ENCODE measurements around the gene VPS4A.
"Not testable (repeated sequence)": the region's sequence is repeated elsewhere in the genome, so short reads cannot be mapped to it uniquely, and the experiment has no call there.

The VPS4A gene

GRCh38 chr16:69310653-69311532 lies at the start of gene VPS4A:
VPS4A (plus strand) TSS chr16:69311350; CDS start chr16:69311512, 162 bp downstream.
- DNase-seq, result peak; percentile 96 to 99 (median 96)

- no peak for DNase-seq
Observed at GRCh38 chr16:69266334-69267063, 44.7 kb upstream of the VPS4A start.

- no peak for DNase-seq
Observed at GRCh38 chr16:69267633-69268032, 43.5 kb upstream of the VPS4A start.

- DNase-seq, result no peak
Observed at GRCh38 chr16:69270395-69270794, 40.8 kb upstream of the VPS4A start.

- DNase-seq, result no peak
Observed at GRCh38 chr16:69270831-69271230, 40.3 kb upstream of the VPS4A start.

- DNase-seq, result no peak
Observed at GRCh38 chr16:69273009-69273408, 38.1 kb upstream of the VPS4A start.

- no peak for DNase-seq
Observed at GRCh38 chr16:69274699-69275235, 36.4 kb upstream of the VPS4A start.

GRCh38 chr16:69276148-69277115 lies 34.7 kb upstream of the VPS4A start:
- no peak for DNase-seq

- DNase-seq, result no peak
Observed at GRCh38 chr16:69277413-69277812, 33.7 kb upstream of the VPS4A start.

- no peak for DNase-seq
Observed at GRCh38 chr16:69283851-69284250, 27.3 kb upstream of the VPS4A start.

- no peak for DNase-seq
Observed at GRCh38 chr16:69285240-69285639, 25.9 kb upstream of the VPS4A start.

- DNase-seq, result peak; percentile 2 to 14 (median 9)
Observed at GRCh38 chr16:69286941-69287713, 24.0 kb upstream of the VPS4A start.

GRCh38 chr16:69291657-69292056 lies 19.5 kb upstream of the VPS4A start:
- not testable (repeated sequence) for DNase-seq

GRCh38 chr16:69293401-69293800 lies 17.7 kb upstream of the VPS4A start:
- no peak for DNase-seq

- no peak for DNase-seq
Observed at GRCh38 chr16:69294051-69294450, 17.1 kb upstream of the VPS4A start.

GRCh38 chr16:69296771-69297170 lies 14.4 kb upstream of the VPS4A start:
- not testable (repeated sequence) for DNase-seq

GRCh38 chr16:69298261-69298660 lies 12.9 kb upstream of the VPS4A start:
- DNase-seq, result no peak

- no peak for DNase-seq
Observed at GRCh38 chr16:69301187-69301586, 10.0 kb upstream of the VPS4A start.

- no peak for DNase-seq
Observed at GRCh38 chr16:69301861-69302260, 9.3 kb upstream of the VPS4A start.

GRCh38 chr16:69302301-69302700 lies 8.8 kb upstream of the VPS4A start:
- DNase-seq, result no peak

GRCh38 chr16:69306031-69306430 lies 5.1 kb upstream of the VPS4A start:
- DNase-seq, result no peak

- no peak for DNase-seq
Observed at GRCh38 chr16:69307091-69307490, 4.1 kb upstream of the VPS4A start.
